MM.1S (cell line): Measurements from ENCODE around the gene TUFM.

Source experiments
- DNase-seq: peaks from one replicate; pipeline ENCODE4 v3.0.0-alpha.2; 2015
- H2AFZ ChIP-seq: fragments of 300-600 bp; sonication (generic); 2 replicates; pipeline ENCODE4 v1.6.0; 2016; ENCODE audit warnings: antibody characterized with exemption, low read length
- H3F3A ChIP-seq: fragments of 300-600 bp; sonication (generic); 2 replicates; pipeline ENCODE4 v1.6.1; 2016; ENCODE audit warnings: mild to moderate bottlenecking, antibody characterized with exemption, low read length, moderate library complexity, mixed read lengths; ENCODE audit not compliant: insufficient read depth
- H3K27ac ChIP-seq: fragments of 300-600 bp; sonication (generic); 2 replicates; pipeline ENCODE4 v1.5.1; 2016; ENCODE audit warnings: mild to moderate bottlenecking, low read length
- H3K27me3 ChIP-seq: fragments of 300-600 bp; sonication (generic); replicated peaks from 2 replicates; pipeline ENCODE4 v1.6.0; 2016; ENCODE audit warnings: low read length; ENCODE audit not compliant: insufficient read depth
- H3K36me3 ChIP-seq: fragments of 300-600 bp; sonication (generic); replicated peaks from 2 replicates; pipeline ENCODE4 v1.6.1; 2016; ENCODE audit warnings: mild to moderate bottlenecking, low read length, mixed read lengths; ENCODE audit not compliant: insufficient read depth
- H3K4me1 ChIP-seq: fragments of 300-600 bp; sonication (generic); 2 replicates; pipeline ENCODE4 v1.6.1; 2016; ENCODE audit warnings: low read length, mixed read lengths
- H3K4me2 ChIP-seq: fragments of 300-600 bp; sonication (generic); 2 replicates; pipeline ENCODE4 v1.6.0; 2016; ENCODE audit warnings: low read depth, low read length
- H3K4me3 ChIP-seq: fragments of 300-600 bp; sonication (generic); 2 replicates; pipeline ENCODE4 v1.5.1; 2016; ENCODE audit warnings: low read length, mixed read lengths
- H3K79me2 ChIP-seq: fragments of 300-600 bp; sonication (generic); 2 replicates; pipeline ENCODE4 v1.6.1; 2016; ENCODE audit warnings: mixed run types, low read length, mixed read lengths
- H3K9ac ChIP-seq: fragments of 300-600 bp; sonication (generic); 2 replicates; pipeline ENCODE4 v1.6.1; 2016; ENCODE audit warnings: low read length, mixed read lengths
- H3K9me2 ChIP-seq: fragments of 300-600 bp; sonication (generic); replicated peaks from 2 replicates; pipeline ENCODE4 v1.6.1; 2016; ENCODE audit warnings: mild to moderate bottlenecking, low read length, mixed read lengths; ENCODE audit not compliant: insufficient read depth
- H3K9me3 ChIP-seq: fragments of 300-600 bp; sonication (generic); replicated peaks from 2 replicates; pipeline ENCODE4 v1.6.1; 2016; ENCODE audit warnings: mild to moderate bottlenecking, low read length, mixed read lengths; ENCODE audit not compliant: insufficient read depth
- H4K20me1 ChIP-seq: fragments of 300-600 bp; sonication (generic); 2 replicates; pipeline ENCODE4 v1.6.1; 2016; ENCODE audit warnings: mild to moderate bottlenecking, low read length, moderate library complexity, mixed read lengths; ENCODE audit not compliant: insufficient read depth
- CTCF ChIP-seq: fragments of 300-600 bp; sonication (generic); IDR thresholded peaks from 2 replicates; pipeline ENCODE4 v1.5.1; 2016; ENCODE audit warnings: antibody characterized with exemption, low read length, mixed read lengths
- EZH2 ChIP-seq: fragments of 300-600 bp; sonication (generic); optimal IDR thresholded peaks from 2 replicates; pipeline ENCODE3; 2017; ENCODE audit warnings: low read depth, mild to moderate bottlenecking, antibody characterized with exemption, low read length, mixed read lengths
- EZH2phosphoT487 ChIP-seq: fragments of 300-600 bp; sonication (generic); IDR thresholded peaks from 2 replicates; pipeline ENCODE4 v1.6.1; 2018; ENCODE audit warnings: antibody characterized with exemption, low read length

The TUFM gene

GRCh38 chr16:28865001-28865688, 19.0 kb upstream of the TUFM start:
- H3K4me3 ChIP-seq: no peak overlapping the region

GRCh38 chr16:28863929-28864793, 18.0 kb upstream of the TUFM start:
- Histone ChIP-seq H3F3A (peaks cover 7% of the 10 kb centered on the region; the same call in 1 of the 2 replicates), H4K20me1 (no peaks in the 10 kb centered on the region), H3K79me2 (peaks cover 43% of the 10 kb centered on the region), H3K9me2 (no peaks in the 10 kb centered on the region), H3K9ac (peak overlapping the region; percentile 94), H3K4me3 (peak overlapping the region; percentile 98), H3K4me2 (peak overlapping the region; percentile 84), H3K27ac (peak overlapping the region; percentile 66; the same call in 1 of the 2 replicates), H3K4me1 (peaks cover 4% of the 10 kb centered on the region; the same call in 1 of the 2 replicates), H3K36me3 (no peaks in the 10 kb centered on the region), H2AFZ (peak overlapping the region; percentile 95), H3K9me3 (no peaks in the 10 kb centered on the region), H3K27me3 (no peaks in the 10 kb centered on the region)
- TF ChIP-seq EZH2phosphoT487 (no peak), CTCF (no peak), EZH2 (no peak)
- no peak for DNase-seq

More at GRCh38 chr16:28865001-28865688, 19.0 kb upstream of the TUFM start:
- H3F3A ChIP-seq: peaks cover 7% of the 10 kb centered on the region; the same call in 1 of the 2 replicates
- H3K4me1 ChIP-seq: peaks cover 4% of the 10 kb centered on the region; the same call in 1 of the 2 replicates
- no peak overlapping the region for H3K9ac ChIP-seq
- no peaks in the 10 kb centered on the region for H4K20me1 ChIP-seq
- TF ChIP-seq EZH2: no peak
- TF ChIP-seq CTCF: no peak
- no peaks in the 10 kb centered on the region for H3K9me2 ChIP-seq
- DNase-seq: no peak
- H3K9me3 ChIP-seq: no peaks in the 10 kb centered on the region
- H3K79me2 ChIP-seq: peaks cover 43% of the 10 kb centered on the region
- peak overlapping the region; percentile 84; the same call in 1 of the 2 replicates for H3K4me2 ChIP-seq
- H3K27ac ChIP-seq: no peak overlapping the region
- H3K27me3 ChIP-seq: no peaks in the 10 kb centered on the region
- H3K36me3 ChIP-seq: no peaks in the 10 kb centered on the region
- no peak overlapping the region for H2AFZ ChIP-seq

DNA sequence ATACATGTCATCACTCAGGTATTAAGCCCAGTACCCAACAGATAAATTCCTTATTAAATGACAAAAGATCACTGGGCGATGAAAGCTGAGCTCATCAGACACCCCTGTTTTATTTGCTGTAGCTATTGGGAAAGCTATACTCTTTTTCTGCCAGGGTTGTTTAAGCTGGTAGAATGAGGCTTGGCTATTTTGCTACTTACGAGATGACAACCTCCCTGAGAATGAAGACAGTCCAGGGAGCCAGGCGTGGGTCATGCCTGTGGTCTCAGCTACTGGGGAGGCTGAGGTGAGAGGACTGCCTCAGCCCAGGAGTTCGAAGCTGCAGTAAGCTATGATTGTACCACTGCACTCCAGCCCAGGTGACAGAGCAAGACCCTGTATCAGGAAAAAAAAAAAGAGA, 13.2 kb upstream of the TUFM start:
- H3K9me3 ChIP-seq: no peaks in the 10 kb centered on the region
- H2AFZ ChIP-seq: no peak overlapping the region
- H4K20me1 ChIP-seq: no peaks in the 10 kb centered on the region
- no peak for TF ChIP-seq CTCF
- no peak for TF ChIP-seq EZH2phosphoT487
- TF ChIP-seq EZH2: no peak
- no peaks in the 10 kb centered on the region for H3K27me3 ChIP-seq
- H3K4me2 ChIP-seq: no peak overlapping the region
- peaks cover 2% of the 10 kb centered on the region; the same call in 1 of the 2 replicates for H3K4me1 ChIP-seq
- H3K79me2 ChIP-seq: peaks cover 17% of the 10 kb centered on the region
- H3F3A ChIP-seq: peaks cover 7% of the 10 kb centered on the region; the same call in 1 of the 2 replicates
- no peaks in the 10 kb centered on the region for H3K36me3 ChIP-seq
- no peak overlapping the region for H3K4me3 ChIP-seq
- no peak for DNase-seq
- no peak overlapping the region for H3K9ac ChIP-seq
- H3K27ac ChIP-seq: no peak overlapping the region
- no peaks in the 10 kb centered on the region for H3K9me2 ChIP-seq
